Measurements from ENCODE around the gene DDX39B.
"Not testable (repeated sequence)": the region's sequence is repeated elsewhere in the genome, so short reads cannot be mapped to it uniquely, and the experiment has no call there.

The DDX39B gene

DNA sequence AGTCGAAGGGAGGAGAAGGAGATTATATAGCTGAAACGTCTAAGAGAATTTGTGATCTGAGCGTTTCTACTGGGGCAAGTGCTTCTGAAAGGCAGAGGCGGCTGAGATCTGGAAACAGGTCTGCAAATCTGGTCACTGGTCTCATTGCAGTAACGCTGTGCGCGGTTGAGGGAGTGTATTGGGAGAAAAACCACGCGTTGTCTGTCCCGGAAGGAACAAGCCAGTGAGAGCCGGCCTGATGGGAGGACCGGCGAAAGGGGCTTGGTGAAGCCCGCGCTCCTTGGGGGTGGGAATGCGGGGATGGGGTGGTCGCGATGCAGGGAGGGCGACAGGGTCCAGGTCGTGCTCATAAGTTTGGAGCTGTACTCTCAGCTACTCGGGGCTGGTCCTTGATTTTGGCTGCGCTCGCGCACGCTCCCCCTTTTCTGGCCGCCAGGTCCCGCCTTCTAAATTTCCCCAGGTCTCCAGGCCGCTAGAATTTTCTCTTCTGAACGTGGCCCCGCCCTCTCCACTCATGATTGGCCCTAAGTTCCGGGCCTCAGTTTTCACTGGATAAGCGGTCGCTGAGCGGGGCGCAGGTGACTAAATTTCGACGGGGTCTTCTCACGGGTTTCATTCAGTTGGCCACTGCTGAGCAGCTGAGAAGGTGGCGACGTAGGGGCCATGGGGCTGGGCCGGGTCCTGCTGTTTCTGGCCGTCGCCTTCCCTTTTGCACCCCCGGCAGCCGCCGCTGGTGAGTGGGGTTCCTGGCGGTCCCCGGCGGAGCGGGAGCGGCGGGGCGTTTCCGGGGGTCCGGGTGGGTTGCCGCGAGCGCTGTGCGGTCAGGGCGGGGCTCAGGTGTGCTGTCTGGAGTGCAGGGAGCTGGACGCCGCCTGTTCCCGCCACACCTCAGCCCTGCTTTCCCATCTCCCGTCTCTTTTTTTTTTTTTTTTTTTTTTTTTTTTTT is 44.0 kb downstream of the DDX39B start, which contains the start of gene MICB:
TSS of gene MICB (plus strand) at position 615 of the 946 bp plus-strand sequence. CDS start at position 664, 49 bp downstream.
- Histone ChIP-seq H3K27ac (ENCODE audit: insufficient read depth, low read depth, low read length, poor library complexity, severe bottlenecking) (no peak within 1 kb of the TSS), H3K27me3 (ENCODE audit: control insufficient read depth, insufficient read depth, low read length, poor library complexity, severe bottlenecking) (peaks cover 70% of the 10 kb centered on the region)
- 2 to 3% methylated on average over 64 of the region's 64 CpGs for WGBS, 2 experiments

DNA sequence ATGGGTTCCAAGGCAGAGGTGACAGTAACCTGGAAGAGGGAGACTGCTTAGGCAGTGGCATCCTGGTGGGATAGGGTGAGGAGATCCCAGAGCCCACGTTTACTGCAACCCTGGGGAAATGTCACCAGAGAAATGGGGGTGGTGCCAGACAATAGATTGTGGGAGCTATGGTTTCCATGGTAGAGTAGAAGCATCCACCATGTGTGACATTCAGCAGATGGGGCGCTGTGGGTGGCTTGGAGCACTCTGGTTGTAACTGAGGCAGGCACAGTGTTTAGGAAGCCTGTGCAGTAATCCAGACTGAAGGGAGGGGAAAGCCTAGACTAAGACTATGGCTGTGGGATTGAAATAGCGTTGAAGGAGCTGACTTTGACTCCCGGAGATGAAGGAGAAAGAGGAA is 45.0 kb downstream of the DDX39B start:
- not testable (repeated sequence) for H3K4me1 ChIP-seq (ENCODE audit: control insufficient read depth, insufficient read depth, low read length); H3K4me3 ChIP-seq (ENCODE audit: insufficient read depth, low read depth, low read length); H3K27ac ChIP-seq (ENCODE audit: insufficient read depth, low read depth, low read length, poor library complexity, severe bottlenecking); H3K9me3 ChIP-seq (ENCODE audit: control insufficient read depth, low read length); H3K36me3 ChIP-seq (ENCODE audit: control insufficient read depth, insufficient read depth, low read length)
- 63 to 66% methylated on average over 4 of the region's 4 CpGs for WGBS, 2 experiments
- H3K27me3 ChIP-seq (ENCODE audit: control insufficient read depth, insufficient read depth, low read length, poor library complexity, severe bottlenecking), result peaks cover 70% of the 10 kb centered on the region

More for the DNA sequence above, 44.0 kb downstream of the DDX39B start, which contains the start of gene MICB:
- Histone ChIP-seq H3K4me3 (ENCODE audit: insufficient read depth, low read depth, low read length) (peak within 1 kb of the TSS; percentile 35), H3K36me3 (ENCODE audit: control insufficient read depth, insufficient read depth, low read length) (no peaks in the 10 kb centered on the region), H3K4me1 (ENCODE audit: control insufficient read depth, insufficient read depth, low read length) (no peaks in the 10 kb centered on the region), H3K9me3 (ENCODE audit: control insufficient read depth, low read length) (no peaks in the 10 kb centered on the region)

DNA sequence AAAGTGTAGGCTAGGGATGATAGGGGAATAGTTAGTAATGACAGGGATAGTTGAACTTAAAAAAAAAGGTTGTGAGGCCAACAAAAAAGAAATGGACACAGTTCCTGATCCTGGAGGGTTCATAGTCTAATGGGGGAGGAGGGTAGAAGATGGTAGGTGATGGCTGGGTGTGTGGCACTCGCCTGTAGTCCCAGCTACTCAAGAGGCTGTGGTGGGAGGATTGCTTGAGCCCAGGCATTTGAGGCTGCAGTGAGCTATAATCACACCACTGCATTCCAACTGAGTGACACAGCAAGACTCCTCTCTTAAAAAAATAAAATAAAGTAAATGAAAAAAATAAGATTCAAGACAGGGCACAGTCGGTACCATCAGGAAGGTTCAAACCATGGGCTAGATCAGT is 46.2 kb downstream of the DDX39B start:
- Histone ChIP-seq H3K27me3 (ENCODE audit: control insufficient read depth, insufficient read depth, low read length, poor library complexity, severe bottlenecking) (peaks cover 70% of the 10 kb centered on the region), H3K4me1 (ENCODE audit: control insufficient read depth, insufficient read depth, low read length) (no peaks in the 10 kb centered on the region), H3K27ac (ENCODE audit: insufficient read depth, low read depth, low read length, poor library complexity, severe bottlenecking) (no peak overlapping the region), H3K36me3 (ENCODE audit: control insufficient read depth, insufficient read depth, low read length) (no peaks in the 10 kb centered on the region), H3K9me3 (ENCODE audit: control insufficient read depth, low read length) (no peaks in the 10 kb centered on the region), H3K4me3 (ENCODE audit: insufficient read depth, low read depth, low read length) (no peak overlapping the region)
- 79 to 92% methylated on average over 2 of the region's 2 CpGs for WGBS, 2 experiments

DNA sequence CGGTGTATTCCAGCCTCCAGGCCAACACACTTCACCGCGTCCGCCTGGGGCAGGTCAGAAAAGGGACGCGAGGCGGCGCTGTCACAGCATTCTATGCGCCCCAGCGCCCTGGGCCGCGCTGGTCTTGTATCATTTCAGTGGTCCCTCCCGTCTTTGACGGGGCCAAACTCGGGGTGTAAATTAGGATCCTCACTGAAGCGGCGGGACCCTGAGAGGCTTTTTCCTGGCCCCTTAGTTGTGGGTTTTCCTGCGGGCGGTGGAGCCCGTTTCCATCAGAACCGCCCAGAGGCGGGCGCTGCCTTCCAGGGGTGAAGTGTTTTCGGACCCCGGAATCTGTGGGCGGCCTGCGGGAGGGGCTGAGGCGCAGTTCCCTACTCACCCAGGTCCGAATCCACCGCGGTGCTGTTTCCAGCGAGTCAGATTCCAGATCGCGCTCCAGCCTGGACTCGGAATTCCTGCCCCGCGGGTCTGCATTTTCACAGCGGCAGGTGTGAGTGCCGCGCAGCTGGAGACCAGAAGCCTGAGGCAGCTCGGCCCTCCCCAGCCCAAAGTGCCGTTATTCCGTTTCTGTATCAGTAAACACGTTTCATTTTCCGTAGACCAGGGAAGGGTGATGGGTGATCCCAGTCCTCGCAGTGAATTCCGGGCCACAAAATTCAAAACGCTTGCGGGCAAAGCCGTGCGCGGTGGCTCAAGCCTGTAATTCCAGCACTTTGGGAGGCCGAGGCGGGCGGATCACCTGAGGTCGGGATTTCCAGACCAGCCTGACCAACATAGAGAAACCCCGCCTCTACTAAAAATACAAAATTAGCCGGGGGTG is 47.7 kb downstream of the DDX39B start:
- Histone ChIP-seq H3K27ac (ENCODE audit: insufficient read depth, low read depth, low read length, poor library complexity, severe bottlenecking) (no peak overlapping the region), H3K27me3 (ENCODE audit: control insufficient read depth, insufficient read depth, low read length, poor library complexity, severe bottlenecking) (peaks cover 58% of the 10 kb centered on the region), H3K4me3 (ENCODE audit: insufficient read depth, low read depth, low read length) (peak overlapping the region; percentile 51), H3K4me1 (ENCODE audit: control insufficient read depth, insufficient read depth, low read length) (no peaks in the 10 kb centered on the region), H3K36me3 (ENCODE audit: control insufficient read depth, insufficient read depth, low read length) (no peaks in the 10 kb centered on the region), H3K9me3 (ENCODE audit: control insufficient read depth, low read length) (no peaks in the 10 kb centered on the region)
- WGBS, 2 experiments, result 0 to 1% methylated on average over 58 of the region's 58 CpGs

DNA sequence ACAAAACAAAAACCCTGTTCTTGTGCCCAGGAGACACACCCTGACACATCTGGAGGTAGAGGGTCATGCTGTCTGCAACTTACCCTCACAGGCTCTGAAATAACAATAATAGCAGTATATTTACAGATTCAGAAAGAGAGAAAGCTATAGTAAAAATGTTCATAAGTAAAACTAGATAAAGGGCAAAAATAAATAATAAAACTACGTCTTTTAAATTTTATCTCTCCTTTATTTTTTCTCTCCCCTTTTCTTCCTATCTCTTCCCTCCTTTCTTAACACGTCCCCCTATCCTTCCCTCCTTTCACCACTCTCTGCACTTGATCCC is 48.3 kb downstream of the DDX39B start:
- not testable (repeated sequence) for H3K4me1 ChIP-seq (ENCODE audit: control insufficient read depth, insufficient read depth, low read length); H3K27ac ChIP-seq (ENCODE audit: insufficient read depth, low read depth, low read length, poor library complexity, severe bottlenecking); H3K36me3 ChIP-seq (ENCODE audit: control insufficient read depth, insufficient read depth, low read length); H3K9me3 ChIP-seq (ENCODE audit: control insufficient read depth, low read length)
- peak overlapping the region; percentile 51 for H3K4me3 ChIP-seq (ENCODE audit: insufficient read depth, low read depth, low read length)
- WGBS, 2 experiments, result 6 to 8% methylated on average over 2 of the region's 2 CpGs
- peaks cover 53% of the 10 kb centered on the region for H3K27me3 ChIP-seq (ENCODE audit: control insufficient read depth, insufficient read depth, low read length, poor library complexity, severe bottlenecking)

DNA sequence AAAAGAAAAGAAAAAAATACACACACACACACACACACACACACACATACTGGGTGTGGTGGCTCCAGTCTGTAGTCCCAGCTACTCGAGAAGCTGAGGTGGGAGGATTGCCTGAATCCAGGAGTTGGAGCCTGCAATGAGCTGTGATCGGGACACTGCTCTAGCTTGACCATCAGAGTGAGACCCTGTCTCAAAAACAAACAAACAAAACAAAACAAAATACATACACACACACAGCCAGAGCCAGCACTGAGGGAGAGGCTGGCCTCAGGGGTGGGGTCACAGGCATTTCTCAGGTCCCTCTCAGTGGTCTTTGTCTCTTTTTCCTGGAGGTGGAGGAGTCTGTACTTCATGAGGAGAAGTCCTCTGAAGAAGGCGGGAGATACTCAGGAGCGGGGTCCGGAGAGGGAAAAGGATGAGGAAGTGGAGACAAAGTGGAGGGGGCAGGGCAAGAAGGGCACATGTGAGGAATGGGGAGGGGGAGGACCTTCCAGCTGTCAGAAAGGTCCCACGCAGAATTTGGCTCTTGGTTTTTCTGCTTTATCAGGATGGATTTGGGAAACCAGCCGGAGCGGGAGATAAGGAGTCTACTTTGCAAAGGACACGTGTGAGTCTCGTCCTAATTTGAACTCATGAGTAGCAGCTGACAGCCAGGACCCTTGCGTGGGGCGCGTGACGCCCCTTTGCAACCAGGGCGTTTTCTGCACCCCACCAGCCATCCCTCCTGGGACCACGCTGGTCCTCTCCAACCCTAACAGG is 51.5 kb downstream of the DDX39B start:
- Histone ChIP-seq H3K4me3 (ENCODE audit: insufficient read depth, low read depth, low read length) (no peak overlapping the region), H3K4me1 (ENCODE audit: control insufficient read depth, insufficient read depth, low read length) (no peaks in the 10 kb centered on the region), H3K27me3 (ENCODE audit: control insufficient read depth, insufficient read depth, low read length, poor library complexity, severe bottlenecking) (peaks cover 20% of the 10 kb centered on the region), H3K9me3 (ENCODE audit: control insufficient read depth, low read length) (no peaks in the 10 kb centered on the region), H3K36me3 (ENCODE audit: control insufficient read depth, insufficient read depth, low read length) (no peaks in the 10 kb centered on the region), H3K27ac (ENCODE audit: insufficient read depth, low read depth, low read length, poor library complexity, severe bottlenecking) (no peak overlapping the region)
- WGBS, 2 experiments, result 85% methylated on average over 16 of the region's 16 CpGs

DNA sequence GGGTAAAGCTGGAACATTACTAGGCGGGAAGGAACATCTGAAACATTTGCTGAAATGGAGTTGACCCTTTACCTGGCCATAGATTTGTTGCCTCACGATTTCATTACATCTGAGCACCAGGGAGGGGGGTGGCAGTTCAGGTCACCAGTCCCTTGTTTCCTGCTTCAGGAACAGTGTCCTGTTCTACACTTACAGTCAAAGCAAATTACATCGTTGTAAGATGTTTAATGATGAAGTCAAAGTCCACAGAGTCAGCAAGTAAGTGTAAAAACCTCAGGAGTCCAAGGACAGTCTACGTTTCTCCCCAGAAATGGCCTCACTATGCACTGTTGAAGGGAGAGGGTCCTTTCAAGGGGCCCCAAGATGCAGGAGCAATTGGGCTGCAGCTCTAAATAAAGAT is 52.7 kb downstream of the DDX39B start:
- no peaks in the 10 kb centered on the region for H3K36me3 ChIP-seq (ENCODE audit: control insufficient read depth, insufficient read depth, low read length)
- H3K27ac ChIP-seq (ENCODE audit: insufficient read depth, low read depth, low read length, poor library complexity, severe bottlenecking), result no peak overlapping the region
- WGBS, 2 experiments, result 90 to 92% methylated on average over 4 of the region's 4 CpGs
- no peaks in the 10 kb centered on the region for H3K9me3 ChIP-seq (ENCODE audit: control insufficient read depth, low read length)
- no peak overlapping the region for H3K4me3 ChIP-seq (ENCODE audit: insufficient read depth, low read depth, low read length)
- H3K27me3 ChIP-seq (ENCODE audit: control insufficient read depth, insufficient read depth, low read length, poor library complexity, severe bottlenecking), result peaks cover 8% of the 10 kb centered on the region
- no peaks in the 10 kb centered on the region for H3K4me1 ChIP-seq (ENCODE audit: control insufficient read depth, insufficient read depth, low read length)

DNA sequence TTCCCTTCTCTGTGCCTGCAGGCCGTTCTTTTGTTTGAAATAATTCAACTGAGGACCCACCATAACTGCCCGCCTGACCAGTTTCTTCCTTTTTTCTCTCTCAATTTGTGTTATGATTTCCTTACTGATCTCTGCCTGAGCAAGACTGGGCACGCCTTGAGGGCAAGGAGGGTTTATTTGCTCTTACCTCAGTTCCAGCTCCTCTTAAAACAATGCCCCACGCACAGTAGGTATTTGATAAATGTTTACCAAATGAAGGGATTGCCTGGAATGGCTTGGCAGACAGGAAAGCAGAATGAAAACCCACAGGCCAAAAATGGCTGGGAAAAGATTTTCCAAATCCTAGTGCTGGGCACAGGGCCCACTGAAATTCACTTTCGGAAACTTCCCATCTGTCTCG is 54.1 kb downstream of the DDX39B start:
- H3K9me3 ChIP-seq (ENCODE audit: control insufficient read depth, low read length); H3K36me3 ChIP-seq (ENCODE audit: control insufficient read depth, insufficient read depth, low read length); H3K27ac ChIP-seq (ENCODE audit: insufficient read depth, low read depth, low read length, poor library complexity, severe bottlenecking); H3K4me1 ChIP-seq (ENCODE audit: control insufficient read depth, insufficient read depth, low read length); H3K27me3 ChIP-seq (ENCODE audit: control insufficient read depth, insufficient read depth, low read length, poor library complexity, severe bottlenecking); H3K4me3 ChIP-seq (ENCODE audit: insufficient read depth, low read depth, low read length): not testable (repeated sequence)
- WGBS, 2 experiments, result 87 to 90% methylated on average over 5 to 6 of the region's 6 CpGs

DNA sequence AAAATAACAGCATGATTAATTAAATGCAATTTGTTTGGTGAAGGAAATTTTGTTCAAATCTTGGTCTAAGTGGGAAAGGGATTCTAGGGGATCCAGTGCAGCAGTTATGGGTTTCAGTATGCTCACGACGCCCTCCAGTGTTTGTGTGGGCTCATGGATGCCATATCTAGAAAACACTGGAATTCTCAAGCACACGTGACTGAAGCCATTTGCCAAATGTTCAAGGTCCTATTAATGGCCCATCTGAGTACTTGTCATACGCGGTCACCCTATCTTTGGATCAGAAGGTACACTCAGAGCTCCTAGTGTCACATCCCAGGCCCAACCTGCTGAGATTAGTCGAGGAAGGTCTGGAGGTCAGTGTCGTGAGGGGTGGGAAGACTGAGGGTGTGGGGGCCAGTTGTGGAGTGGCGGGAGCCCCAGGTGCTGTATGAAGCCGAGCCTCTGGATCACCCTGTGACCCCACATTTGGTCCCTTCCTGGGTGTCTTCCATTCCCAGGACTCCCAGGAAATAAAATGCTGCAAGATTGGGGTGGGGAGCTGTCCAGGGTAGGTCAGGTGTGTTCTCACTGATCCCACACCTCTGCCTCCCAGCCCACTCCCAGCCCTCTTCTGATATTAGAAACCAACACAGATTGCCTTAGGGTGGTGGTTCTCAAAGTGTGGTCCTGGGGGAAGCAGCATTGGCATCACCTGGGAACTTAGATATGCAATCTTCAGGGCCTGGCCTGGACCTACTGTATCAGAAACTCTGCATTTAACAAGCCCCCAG is 55.6 kb downstream of the DDX39B start:
- H3K9me3 ChIP-seq (ENCODE audit: control insufficient read depth, low read length); H3K4me1 ChIP-seq (ENCODE audit: control insufficient read depth, insufficient read depth, low read length); H3K27me3 ChIP-seq (ENCODE audit: control insufficient read depth, insufficient read depth, low read length, poor library complexity, severe bottlenecking); H3K4me3 ChIP-seq (ENCODE audit: insufficient read depth, low read depth, low read length); H3K27ac ChIP-seq (ENCODE audit: insufficient read depth, low read depth, low read length, poor library complexity, severe bottlenecking); H3K36me3 ChIP-seq (ENCODE audit: control insufficient read depth, insufficient read depth, low read length): not testable (repeated sequence)
- WGBS, 2 experiments, result no CpG with 5 or more reads among the region's 9 CpGs
